ENCODE measurements around the gene PAX9.
"Not testable (repeated sequence)": the region's sequence is repeated elsewhere in the genome, so short reads cannot be mapped to it uniquely, and the experiment has no call there.

PAX9 gene

DNA sequence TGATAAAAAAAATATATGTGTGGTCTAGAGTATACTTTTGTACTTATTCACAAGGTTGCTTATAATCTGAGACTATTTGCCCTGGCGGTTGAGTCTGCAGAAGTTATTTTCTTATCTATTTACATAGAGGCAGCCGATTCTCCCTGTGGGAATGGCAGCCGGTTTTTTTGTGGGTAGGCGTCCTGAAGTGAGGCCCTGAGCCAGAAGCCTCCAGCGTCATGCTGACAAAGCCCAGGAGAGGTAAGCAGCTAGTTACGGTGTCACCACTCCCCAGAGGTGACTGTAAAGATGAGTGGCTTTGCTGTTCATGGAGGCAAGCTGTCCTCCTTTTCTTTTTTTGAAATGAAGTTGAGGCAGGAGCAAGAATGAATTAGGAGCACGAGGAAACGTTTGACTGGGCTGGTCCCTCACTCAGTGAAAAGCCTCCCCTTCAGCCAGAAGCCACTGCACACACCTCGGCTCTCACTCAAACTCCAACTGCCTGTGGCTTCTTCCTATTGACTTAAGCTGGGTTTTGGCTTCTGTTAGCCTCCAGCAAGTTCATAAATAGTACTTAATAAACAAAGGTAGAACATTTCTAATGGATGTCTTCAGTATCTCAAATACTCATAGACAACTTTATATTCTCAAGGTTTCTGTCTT lies 21.5 kb downstream of the PAX9 start:
- H3K27ac ChIP-seq = peak overlapping the region; percentile 62
- H3K27me3 ChIP-seq (ENCODE audit: control insufficient read depth, insufficient read depth, low read length) = no peaks in the 10 kb centered on the region
- H3K4me1 ChIP-seq = peaks cover 18% of the 10 kb centered on the region
- TF ChIP-seq, protein P1, sequence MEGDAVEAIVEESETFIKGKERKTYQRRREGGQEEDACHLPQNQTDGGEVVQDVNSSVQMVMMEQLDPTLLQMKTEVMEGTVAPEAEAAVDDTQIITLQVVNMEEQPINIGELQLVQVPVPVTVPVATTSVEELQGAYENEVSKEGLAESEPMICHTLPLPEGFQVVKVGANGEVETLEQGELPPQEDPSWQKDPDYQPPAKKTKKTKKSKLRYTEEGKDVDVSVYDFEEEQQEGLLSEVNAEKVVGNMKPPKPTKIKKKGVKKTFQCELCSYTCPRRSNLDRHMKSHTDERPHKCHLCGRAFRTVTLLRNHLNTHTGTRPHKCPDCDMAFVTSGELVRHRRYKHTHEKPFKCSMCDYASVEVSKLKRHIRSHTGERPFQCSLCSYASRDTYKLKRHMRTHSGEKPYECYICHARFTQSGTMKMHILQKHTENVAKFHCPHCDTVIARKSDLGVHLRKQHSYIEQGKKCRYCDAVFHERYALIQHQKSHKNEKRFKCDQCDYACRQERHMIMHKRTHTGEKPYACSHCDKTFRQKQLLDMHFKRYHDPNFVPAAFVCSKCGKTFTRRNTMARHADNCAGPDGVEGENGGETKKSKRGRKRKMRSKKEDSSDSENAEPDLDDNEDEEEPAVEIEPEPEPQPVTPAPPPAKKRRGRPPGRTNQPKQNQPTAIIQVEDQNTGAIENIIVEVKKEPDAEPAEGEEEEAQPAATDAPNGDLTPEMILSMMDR (IDR thresholded peaks at IDR 0.05) = no peak
- H3K79me2 ChIP-seq = peaks cover 2% of the 10 kb centered on the region
- H3K36me3 ChIP-seq (ENCODE audit: control insufficient read depth, insufficient read depth, low read length) = no peaks in the 10 kb centered on the region
- H2AFZ ChIP-seq = no peak overlapping the region
- H3K9me3 ChIP-seq (ENCODE audit: control insufficient read depth, low read length) = no peaks in the 10 kb centered on the region
- H3K9ac ChIP-seq = no peak overlapping the region
- H3K4me3 ChIP-seq (ENCODE audit: low read depth, low read length) = no peak overlapping the region
- H3K4me2 ChIP-seq (ENCODE audit: low read length) = no peak overlapping the region

DNA sequence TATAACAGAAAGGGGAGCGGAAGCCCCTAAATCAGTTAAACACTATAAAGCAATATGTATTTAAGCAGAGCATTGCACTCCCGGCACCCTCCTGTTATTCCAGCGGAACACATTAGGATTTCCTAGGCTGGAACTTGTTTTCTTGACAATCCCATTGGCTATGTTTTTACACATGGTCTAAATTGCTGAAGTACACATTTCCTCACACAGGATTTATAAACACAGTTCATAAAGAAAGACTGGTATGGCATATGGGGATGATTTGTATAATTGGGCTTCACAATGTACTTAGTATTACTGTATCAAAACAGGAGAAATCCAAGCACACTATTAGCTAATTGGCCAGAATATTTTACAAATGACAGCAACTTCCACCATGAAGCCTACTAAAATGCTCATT lies 23.3 kb downstream of the PAX9 start:
- TF ChIP-seq, protein P1 (IDR thresholded peaks at IDR 0.05) = no peak
- Histone ChIP-seq H3K79me2 (no peaks in the 10 kb centered on the region), H3K27me3 (ENCODE audit: control insufficient read depth, insufficient read depth, low read length) (no peaks in the 10 kb centered on the region), H3K4me2 (ENCODE audit: low read length) (no peak overlapping the region), H2AFZ (no peak overlapping the region), H3K27ac (no peak overlapping the region), H3K4me3 (ENCODE audit: low read depth, low read length) (no peak overlapping the region), H3K9ac (no peak overlapping the region), H3K36me3 (ENCODE audit: control insufficient read depth, insufficient read depth, low read length) (no peaks in the 10 kb centered on the region), H3K9me3 (ENCODE audit: control insufficient read depth, low read length) (no peaks in the 10 kb centered on the region), H3K4me1 (peaks cover 18% of the 10 kb centered on the region)

DNA sequence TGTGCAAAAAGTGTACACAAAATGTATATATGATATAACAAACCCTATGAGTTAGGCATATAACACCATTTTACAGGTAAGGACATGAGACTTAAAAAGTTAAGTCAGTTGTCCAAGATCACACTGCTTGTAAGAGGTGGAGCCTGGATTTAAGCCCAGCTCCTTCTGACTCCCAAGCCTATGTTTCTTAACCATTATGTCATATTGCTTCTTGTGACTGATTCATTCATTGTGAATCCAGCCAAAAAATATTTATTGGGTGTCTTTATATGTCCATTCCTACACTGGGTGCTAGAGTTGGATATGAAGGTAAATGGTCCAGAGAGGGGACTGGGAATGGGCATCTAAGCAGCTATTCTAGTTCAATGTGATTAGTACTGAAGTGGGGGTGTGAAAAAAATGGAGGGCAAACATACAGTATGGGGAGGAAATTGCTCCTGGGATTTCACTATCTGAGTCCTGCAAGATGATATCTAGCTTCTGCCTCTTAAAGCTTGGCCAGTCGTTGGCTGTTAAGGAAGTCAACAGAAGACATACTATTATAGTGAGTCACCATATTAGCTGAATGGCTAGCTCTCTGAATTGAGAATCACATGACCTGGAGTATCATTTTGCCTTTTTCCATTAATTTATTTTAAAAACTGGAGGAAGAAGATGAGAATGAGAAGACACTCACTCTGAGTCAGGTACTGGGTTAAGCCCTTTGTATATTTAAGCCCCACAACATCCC lies 28.8 kb downstream of the PAX9 start:
- Histone ChIP-seq H3K36me3 (ENCODE audit: control insufficient read depth, insufficient read depth, low read length) (no peaks in the 10 kb centered on the region), H3K27ac (no peak overlapping the region), H2AFZ (no peak overlapping the region), H3K4me3 (ENCODE audit: low read depth, low read length) (no peak overlapping the region), H3K4me2 (ENCODE audit: low read length) (no peak overlapping the region), H3K9me3 (ENCODE audit: control insufficient read depth, low read length) (no peaks in the 10 kb centered on the region), H3K79me2 (no peaks in the 10 kb centered on the region), H3K27me3 (ENCODE audit: control insufficient read depth, insufficient read depth, low read length) (no peaks in the 10 kb centered on the region), H3K9ac (no peak overlapping the region), H3K4me1 (no peaks in the 10 kb centered on the region)
- TF ChIP-seq, protein P1 (IDR thresholded peaks at IDR 0.05) = no peak

DNA sequence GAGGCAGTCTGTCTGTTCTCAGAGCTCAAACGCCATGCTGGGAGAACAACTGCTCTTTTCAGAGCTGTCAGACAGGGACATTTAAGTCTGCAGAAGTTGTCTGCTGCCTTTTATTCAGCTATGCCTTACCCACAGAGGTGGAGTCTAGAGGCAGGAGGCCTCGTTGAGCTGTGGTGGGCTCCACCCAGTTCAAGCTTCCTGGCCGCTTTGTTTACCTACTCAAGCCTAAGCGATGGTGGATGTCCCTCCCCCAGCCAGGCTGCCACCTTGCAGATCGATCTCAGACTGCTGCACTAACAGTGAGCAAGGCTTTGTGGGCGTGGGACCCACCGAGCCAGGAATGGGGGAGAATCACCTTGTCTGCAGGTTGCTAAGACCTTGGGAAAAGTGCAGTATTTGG lies 37.8 kb downstream of the PAX9 start:
- not testable (repeated sequence) for H2AFZ ChIP-seq; H3K27ac ChIP-seq; H3K79me2 ChIP-seq; H3K9me3 ChIP-seq (ENCODE audit: control insufficient read depth, low read length); H3K4me2 ChIP-seq (ENCODE audit: low read length); H3K36me3 ChIP-seq (ENCODE audit: control insufficient read depth, insufficient read depth, low read length); H3K4me1 ChIP-seq; H3K27me3 ChIP-seq (ENCODE audit: control insufficient read depth, insufficient read depth, low read length); H3K9ac ChIP-seq; H3K4me3 ChIP-seq (ENCODE audit: low read depth, low read length)

DNA sequence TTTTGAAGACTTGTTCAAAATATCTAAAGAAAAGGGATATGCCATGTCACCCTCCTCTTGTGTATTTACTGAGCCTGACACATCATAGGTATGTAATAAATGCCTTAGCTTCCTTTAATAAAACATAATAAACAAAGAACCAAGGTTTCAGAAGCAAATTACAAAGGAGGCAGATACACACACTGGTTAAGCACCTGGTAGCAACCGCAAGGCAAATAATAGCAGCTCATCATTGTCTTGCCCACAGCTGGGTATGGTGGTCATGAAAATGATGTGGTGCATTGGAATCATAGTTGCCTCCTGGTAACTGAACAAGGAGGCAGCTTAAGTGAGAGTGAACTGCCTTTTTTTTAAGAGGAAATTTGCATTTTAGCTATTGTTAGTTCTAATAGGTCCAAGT lies 39.0 kb downstream of the PAX9 start:
- Histone ChIP-seq H3K9ac (no peak overlapping the region), H3K79me2 (no peaks in the 10 kb centered on the region), H3K27me3 (ENCODE audit: control insufficient read depth, insufficient read depth, low read length) (no peaks in the 10 kb centered on the region), H3K4me3 (ENCODE audit: low read depth, low read length) (no peak overlapping the region), H3K36me3 (ENCODE audit: control insufficient read depth, insufficient read depth, low read length) (no peaks in the 10 kb centered on the region), H3K9me3 (ENCODE audit: control insufficient read depth, low read length) (no peaks in the 10 kb centered on the region), H3K4me1 (no peaks in the 10 kb centered on the region), H3K4me2 (ENCODE audit: low read length) (no peak overlapping the region), H3K27ac (no peak overlapping the region), H2AFZ (no peak overlapping the region)
- TF ChIP-seq, protein P1 (IDR thresholded peaks at IDR 0.05) = no peak

Data from parathyroid adenoma (tissue), 2 donors.